SU-DHL-6 (cell line): ENCODE measurements around the gene TMCO4.

Experiments
- H2AFZ ChIP-seq: fragments of 200-600 bp; sonication (generic); 2 replicates; pipeline ENCODE4 v1.6.1; 2014; ENCODE audit warnings: low read depth, mild to moderate bottlenecking, moderate library complexity, mixed read lengths, antibody characterized with exemption, low read length; ENCODE audit not compliant: severe bottlenecking
- H3F3A ChIP-seq: fragments of 200-600 bp; shearing (Covaris generic); 2 replicates; pipeline ENCODE4 v1.6.0; 2016; ENCODE audit warnings: antibody characterized with exemption, mild to moderate bottlenecking; ENCODE audit not compliant: insufficient read depth
- H3K27ac ChIP-seq: fragments of 200-600 bp; sonication (generic); 2 replicates; pipeline ENCODE4 v1.5.1; 2016; ENCODE audit warnings: low read depth, mild to moderate bottlenecking, low read length, moderate library complexity, mixed read lengths
- H3K27me3 ChIP-seq: fragments of 200-600 bp; sonication (generic), shearing (Covaris generic); 2 replicates; pipeline ENCODE4 v1.6.0; 2014; ENCODE audit warnings: mild to moderate bottlenecking, low read length
- H3K36me3 ChIP-seq: fragments of 200-600 bp; sonication (generic); 2 replicates; pipeline ENCODE4 v1.6.1; 2014; ENCODE audit warnings: mild to moderate bottlenecking, low read length, mixed read lengths
- H3K4me2 ChIP-seq: fragments of 300-600, 200-600 bp; shearing (Covaris generic), sonication (generic); 2 replicates; pipeline ENCODE4 v1.6.0; 2014; ENCODE audit warnings: low read length, low read depth, mild to moderate bottlenecking; ENCODE audit not compliant: poor library complexity, severe bottlenecking
- H3K4me3 ChIP-seq: fragments of 200-600 bp; sonication (generic); 2 replicates; pipeline ENCODE4 v1.5.1; 2014; ENCODE audit warnings: antibody characterized with exemption, low read length, mild to moderate bottlenecking, mixed read lengths; ENCODE audit not compliant: insufficient read depth, poor library complexity, severe bottlenecking
- H3K79me2 ChIP-seq: fragments of 200-600 bp; sonication (generic); 2 replicates; pipeline ENCODE4 v1.6.1; 2014; ENCODE audit warnings: mild to moderate bottlenecking, low read length, moderate library complexity; ENCODE audit not compliant: insufficient read depth
- H3K9ac ChIP-seq: fragments of 200-600 bp; sonication (generic); 2 replicates; pipeline ENCODE4 v1.7.0; 2014; ENCODE audit warnings: mild to moderate bottlenecking, low read length
- H3K9me2 ChIP-seq: fragments of 200-600 bp; sonication (generic); replicated peaks from 2 replicates; pipeline ENCODE4 v1.6.1; 2014; ENCODE audit warnings: low read length; ENCODE audit not compliant: insufficient read depth
- H3K9me3 ChIP-seq: fragments of 200-600 bp; sonication (generic); 2 replicates; pipeline ENCODE4 v1.6.1; 2014; ENCODE audit warnings: low read length, mixed read lengths; ENCODE audit not compliant: insufficient read depth
- H4K20me1 ChIP-seq: fragments of 200-600 bp; sonication (generic); 2 replicates; pipeline ENCODE4 v1.6.1; 2014; ENCODE audit warnings: low read depth, mild to moderate bottlenecking, antibody characterized with exemption, low read length, moderate library complexity, mixed read lengths
- EZH2phosphoT487 ChIP-seq: fragments of 200-600 bp; sonication (generic), shearing (Covaris generic); conservative IDR thresholded peaks from 2 replicates; pipeline ENCODE4 v1.6.1; 2018; ENCODE audit warnings: mild to moderate bottlenecking, antibody characterized with exemption, low read length, moderate library complexity, mixed read lengths
- TF ChIP-seq, protein P1 (sequence below): fragments of 200-600 bp; sonication (generic); IDR thresholded peaks from one replicate; pipeline ENCODE4 v1.5.1; 2017; ENCODE audit warnings: antibody characterized with exemption, mild to moderate bottlenecking, low read length, moderate library complexity; ENCODE audit not compliant: insufficient read depth, poor library complexity, severe bottlenecking

The TMCO4 gene

DNA sequence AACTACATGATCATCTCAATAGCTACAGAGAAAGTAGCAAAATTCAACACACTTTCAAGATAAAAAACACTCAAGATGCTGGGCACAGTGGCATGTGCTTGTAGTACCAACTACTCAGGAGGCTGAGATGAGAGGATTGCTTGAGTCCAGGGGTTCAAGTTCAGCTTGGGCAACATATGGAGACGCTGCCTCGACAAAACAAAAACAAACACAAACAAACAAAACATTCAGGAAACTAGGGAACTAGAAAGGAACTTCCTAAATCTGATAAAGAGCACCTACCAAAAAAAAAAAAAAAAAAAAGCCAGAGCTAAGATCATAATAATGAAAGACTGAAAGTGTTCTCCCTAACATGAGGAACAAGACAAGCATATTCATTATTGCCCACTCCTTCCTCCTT, 38.1 kb upstream of the TMCO4 start:
- Histone ChIP-seq H2AFZ (no peak overlapping the region), H3F3A (no peaks in the 10 kb centered on the region), H3K9ac (no peak overlapping the region), H3K36me3 (no peaks in the 10 kb centered on the region), H3K4me3 (no peak overlapping the region), H3K27me3 (no peaks in the 10 kb centered on the region), H3K4me2 (no peak overlapping the region), H3K9me3 (no peaks in the 10 kb centered on the region), H3K79me2 (no peaks in the 10 kb centered on the region), H4K20me1 (no peaks in the 10 kb centered on the region), H3K9me2 (no peaks in the 10 kb centered on the region), H3K27ac (no peak overlapping the region)
- TF ChIP-seq, protein P1, sequence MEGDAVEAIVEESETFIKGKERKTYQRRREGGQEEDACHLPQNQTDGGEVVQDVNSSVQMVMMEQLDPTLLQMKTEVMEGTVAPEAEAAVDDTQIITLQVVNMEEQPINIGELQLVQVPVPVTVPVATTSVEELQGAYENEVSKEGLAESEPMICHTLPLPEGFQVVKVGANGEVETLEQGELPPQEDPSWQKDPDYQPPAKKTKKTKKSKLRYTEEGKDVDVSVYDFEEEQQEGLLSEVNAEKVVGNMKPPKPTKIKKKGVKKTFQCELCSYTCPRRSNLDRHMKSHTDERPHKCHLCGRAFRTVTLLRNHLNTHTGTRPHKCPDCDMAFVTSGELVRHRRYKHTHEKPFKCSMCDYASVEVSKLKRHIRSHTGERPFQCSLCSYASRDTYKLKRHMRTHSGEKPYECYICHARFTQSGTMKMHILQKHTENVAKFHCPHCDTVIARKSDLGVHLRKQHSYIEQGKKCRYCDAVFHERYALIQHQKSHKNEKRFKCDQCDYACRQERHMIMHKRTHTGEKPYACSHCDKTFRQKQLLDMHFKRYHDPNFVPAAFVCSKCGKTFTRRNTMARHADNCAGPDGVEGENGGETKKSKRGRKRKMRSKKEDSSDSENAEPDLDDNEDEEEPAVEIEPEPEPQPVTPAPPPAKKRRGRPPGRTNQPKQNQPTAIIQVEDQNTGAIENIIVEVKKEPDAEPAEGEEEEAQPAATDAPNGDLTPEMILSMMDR: no peak
- no peak for TF ChIP-seq EZH2phosphoT487

DNA sequence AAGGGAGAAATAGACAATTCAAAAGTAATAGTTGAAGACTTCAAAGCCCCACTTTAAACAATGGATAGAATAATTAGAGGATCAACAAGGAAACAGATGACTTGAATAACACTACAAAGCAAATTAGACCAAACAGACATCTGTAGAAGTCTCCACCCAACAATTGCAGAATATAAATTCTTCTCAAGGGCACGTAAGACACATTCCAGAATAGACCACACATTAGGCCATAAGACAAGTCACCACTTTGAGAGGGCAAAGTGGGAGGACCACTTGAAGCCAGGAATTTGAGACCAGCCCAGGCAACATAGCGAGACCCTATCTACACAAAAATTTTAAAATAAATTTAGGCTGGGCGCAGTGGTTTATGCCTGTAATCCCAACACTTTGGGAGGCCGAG, 35.9 kb upstream of the TMCO4 start:
- H2AFZ ChIP-seq: no peak overlapping the region
- TF ChIP-seq EZH2phosphoT487: no peak
- TF ChIP-seq, protein P1: no peak
- H3K9ac ChIP-seq: no peak overlapping the region
- no peak overlapping the region for H3K4me2 ChIP-seq
- H3K36me3 ChIP-seq: no peaks in the 10 kb centered on the region
- no peaks in the 10 kb centered on the region for H3K27me3 ChIP-seq
- H3K9me2 ChIP-seq: no peaks in the 10 kb centered on the region
- no peaks in the 10 kb centered on the region for H3F3A ChIP-seq
- no peaks in the 10 kb centered on the region for H3K79me2 ChIP-seq
- no peaks in the 10 kb centered on the region for H4K20me1 ChIP-seq
- H3K4me3 ChIP-seq: no peak overlapping the region
- H3K27ac ChIP-seq: no peak overlapping the region
- H3K9me3 ChIP-seq: no peaks in the 10 kb centered on the region

DNA sequence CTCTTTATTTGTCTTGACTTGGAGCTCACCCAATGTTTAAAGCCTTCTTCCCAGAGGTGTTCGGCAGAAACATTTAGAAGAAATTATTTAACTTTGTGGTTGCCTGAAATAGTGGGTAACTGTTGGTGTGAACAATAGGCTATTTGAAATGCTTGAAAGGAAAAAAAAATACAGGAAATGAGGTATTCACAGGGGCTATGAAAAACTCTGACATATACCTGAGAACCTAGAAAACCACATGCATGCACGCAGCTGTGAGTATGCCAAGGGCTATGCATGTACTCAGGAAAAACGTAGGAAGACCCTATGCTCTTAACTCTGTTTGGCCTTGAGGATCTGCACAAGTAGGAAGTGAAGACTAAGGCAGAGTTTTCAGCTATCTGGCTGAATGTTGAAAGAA, 31.7 kb upstream of the TMCO4 start:
- no peaks in the 10 kb centered on the region for H3K9me2 ChIP-seq
- H3K4me2 ChIP-seq: no peak overlapping the region
- H3F3A ChIP-seq: no peaks in the 10 kb centered on the region
- no peak overlapping the region for H2AFZ ChIP-seq
- no peaks in the 10 kb centered on the region for H3K9me3 ChIP-seq
- H3K79me2 ChIP-seq: no peaks in the 10 kb centered on the region
- TF ChIP-seq EZH2phosphoT487: no peak
- TF ChIP-seq, protein P1: no peak
- H3K4me3 ChIP-seq: no peak overlapping the region
- H3K9ac ChIP-seq: no peak overlapping the region
- H3K36me3 ChIP-seq: no peaks in the 10 kb centered on the region
- H4K20me1 ChIP-seq: no peaks in the 10 kb centered on the region
- no peaks in the 10 kb centered on the region for H3K27me3 ChIP-seq
- H3K27ac ChIP-seq: no peak overlapping the region
